GM21723 (cell line): Measurements from ENCODE around the gene BRSK2.

Source experiments
- ATAC-seq: cut with Tn5 transposase; IDR thresholded peaks from one replicate; pipeline ENCODE4 v1.9.1; 2021; ENCODE audit warnings: mild to moderate bottlenecking, moderate library complexity; ENCODE audit not compliant: unreplicated experiment

The BRSK2 gene

DNA sequence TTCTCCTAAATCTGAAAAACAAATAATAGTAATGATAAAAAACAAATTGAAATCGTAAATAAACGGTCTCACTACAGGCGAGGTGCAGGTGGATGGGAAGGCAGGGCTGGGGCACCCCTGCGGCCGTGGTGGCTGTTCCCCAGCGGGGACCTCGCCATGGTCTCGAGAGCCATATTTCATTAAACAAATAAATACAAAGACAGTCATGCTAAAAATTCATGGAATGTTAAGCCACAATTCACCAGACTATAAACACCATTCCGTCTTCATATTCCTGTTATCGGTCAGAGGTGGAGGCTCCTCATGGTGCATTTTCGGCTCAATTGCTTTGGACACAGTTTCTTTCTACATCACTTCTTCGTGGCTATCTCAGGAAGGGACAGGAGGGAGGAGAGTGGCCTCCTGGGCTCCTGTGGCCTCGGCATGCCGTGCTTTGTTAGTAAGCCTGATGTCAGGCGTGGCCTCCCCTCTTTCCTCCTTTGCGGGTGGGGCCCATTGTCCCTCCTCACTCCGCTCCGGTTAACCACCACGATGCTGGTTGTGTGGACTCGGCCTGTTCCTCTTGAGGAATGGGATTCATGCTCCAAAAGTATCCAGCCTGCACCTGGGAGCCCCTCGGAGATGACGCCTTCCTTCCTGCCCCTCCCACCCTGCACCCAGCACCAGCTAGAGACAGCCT, 16.1 kb upstream of the BRSK2 start:
- no peak for ATAC-seq

DNA sequence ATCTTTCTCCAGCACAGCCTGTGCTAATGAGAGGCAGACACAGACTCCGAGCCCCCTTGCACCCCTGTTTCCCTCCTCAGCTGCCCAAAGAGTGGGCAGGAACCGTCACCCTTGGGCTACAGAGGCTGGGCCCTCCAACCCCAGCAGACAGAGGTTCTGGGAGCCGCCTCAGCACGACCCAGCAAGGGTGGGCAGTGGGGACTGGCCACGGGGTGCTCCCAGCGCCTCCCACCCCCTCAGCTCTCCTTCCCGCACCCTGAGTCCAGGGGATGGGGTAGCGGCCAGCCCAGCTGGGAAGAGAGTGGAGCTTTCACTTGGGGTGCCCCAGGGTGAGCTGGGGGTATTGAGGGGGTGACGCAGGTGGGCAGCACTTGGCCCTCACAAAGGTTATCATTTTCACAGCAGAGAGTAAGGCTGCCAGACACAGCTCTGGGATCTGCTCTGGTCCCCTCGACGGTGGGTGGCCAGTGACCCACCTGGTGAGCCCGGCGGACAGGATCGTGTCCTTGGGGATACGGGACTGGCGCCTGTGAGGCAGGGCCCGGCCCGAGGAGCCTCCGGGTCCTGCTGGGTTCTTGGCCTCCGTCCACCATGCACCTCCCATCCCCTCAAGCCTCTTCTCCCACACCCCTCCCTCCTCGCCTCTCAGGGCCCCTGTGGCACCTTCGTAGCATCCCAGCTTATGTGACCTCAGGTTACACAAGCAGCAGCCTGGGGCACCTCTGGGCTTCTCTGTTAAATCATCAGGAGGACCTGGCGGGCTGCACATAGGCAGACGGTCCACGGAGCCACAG, 14.4 kb upstream of the BRSK2 start:
- no peak for ATAC-seq

DNA sequence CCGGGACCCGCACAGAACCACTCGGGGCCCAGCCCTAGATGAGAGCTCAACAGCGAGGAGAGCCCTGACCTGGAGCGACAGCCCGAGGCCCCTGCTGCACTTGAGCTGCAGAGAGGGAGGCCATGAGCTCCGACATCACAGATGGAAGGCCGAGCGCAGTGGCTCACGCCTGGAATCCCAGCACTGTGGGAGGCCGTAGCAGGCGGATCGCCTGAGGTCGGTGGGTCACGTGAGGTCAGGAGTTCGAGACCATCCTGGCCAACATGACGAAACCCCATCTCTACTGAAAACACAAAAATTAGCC, 13.8 kb upstream of the BRSK2 start:
- no peak for ATAC-seq

DNA sequence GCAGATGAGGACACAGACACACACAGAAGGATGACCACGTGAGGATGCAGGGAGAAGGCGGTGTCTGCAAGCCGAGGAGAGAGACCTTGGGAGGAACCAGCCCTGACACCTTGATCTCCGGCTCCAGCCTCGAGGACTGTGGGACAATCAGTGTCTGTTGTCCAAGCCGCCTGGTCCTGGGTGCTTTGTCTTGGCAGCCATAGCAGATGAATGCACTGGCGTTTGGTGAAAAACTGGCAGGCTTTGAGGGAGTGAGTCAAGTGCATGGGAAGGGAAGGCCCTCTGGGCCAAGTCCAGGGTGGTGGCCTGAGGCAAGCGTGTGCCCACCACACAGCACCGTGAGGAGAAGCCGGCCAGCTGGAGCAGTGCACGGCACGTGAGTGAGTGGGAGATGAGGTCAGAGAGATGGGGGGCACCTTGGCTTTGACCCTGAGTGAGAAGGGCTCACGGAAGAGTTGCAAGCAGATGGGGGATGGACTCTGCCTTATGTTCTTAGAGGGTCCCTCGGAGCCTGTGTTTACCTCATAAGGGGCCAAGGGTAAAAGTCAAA, 12.4 kb upstream of the BRSK2 start:
- ATAC-seq = no peak

DNA sequence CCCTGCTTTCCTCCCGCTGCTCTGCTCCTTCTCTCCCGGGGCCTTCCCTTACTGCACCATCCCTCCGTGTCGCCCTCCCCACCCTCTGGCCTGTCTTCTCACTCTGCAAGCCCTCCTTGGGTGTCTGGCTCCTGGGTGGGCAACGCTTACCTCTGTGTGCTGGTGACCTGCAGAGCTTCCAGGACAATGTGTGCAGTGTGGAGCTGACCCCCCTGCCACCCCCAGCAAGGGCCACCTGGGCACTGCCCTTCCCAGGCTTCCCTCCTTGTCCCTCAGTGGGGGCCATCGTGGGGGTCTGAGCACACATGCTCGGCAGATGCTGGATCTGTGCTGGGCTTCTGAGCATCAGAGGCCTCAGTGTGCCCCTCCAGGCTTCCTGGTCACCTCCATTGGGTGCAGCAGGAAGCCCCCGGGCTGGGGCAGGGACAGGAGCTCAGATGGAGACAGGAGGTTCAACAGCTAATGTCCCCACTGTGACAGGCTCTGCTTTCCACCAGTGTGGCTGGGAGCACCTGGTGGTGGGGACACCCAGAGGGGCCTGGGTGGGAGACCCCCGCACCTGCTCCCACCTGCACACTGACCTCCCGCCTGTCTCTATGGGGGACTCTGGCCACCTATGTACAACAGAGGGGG, 7.8 kb upstream of the BRSK2 start:
- ATAC-seq = no peak

DNA sequence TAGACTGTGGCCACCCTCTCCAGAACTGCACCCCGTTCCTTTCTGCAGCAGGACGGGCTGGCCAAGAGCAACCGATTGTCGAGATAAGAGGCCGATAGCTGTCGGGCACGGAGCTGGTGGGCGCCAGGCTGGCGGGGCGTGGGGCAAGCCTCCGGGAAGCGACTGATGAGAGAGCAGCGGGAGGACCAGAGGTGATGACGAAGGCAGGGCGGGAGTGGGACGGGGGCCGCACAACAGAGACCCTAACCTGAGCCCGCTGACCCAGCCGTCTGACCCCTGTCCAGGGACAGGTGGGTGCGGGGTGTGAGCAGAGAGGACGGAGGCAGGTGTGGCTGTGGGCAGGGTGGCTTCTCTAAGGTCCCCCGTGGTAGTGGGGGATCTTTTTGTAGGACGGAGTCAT, 7.3 kb upstream of the BRSK2 start:
- no peak for ATAC-seq

DNA sequence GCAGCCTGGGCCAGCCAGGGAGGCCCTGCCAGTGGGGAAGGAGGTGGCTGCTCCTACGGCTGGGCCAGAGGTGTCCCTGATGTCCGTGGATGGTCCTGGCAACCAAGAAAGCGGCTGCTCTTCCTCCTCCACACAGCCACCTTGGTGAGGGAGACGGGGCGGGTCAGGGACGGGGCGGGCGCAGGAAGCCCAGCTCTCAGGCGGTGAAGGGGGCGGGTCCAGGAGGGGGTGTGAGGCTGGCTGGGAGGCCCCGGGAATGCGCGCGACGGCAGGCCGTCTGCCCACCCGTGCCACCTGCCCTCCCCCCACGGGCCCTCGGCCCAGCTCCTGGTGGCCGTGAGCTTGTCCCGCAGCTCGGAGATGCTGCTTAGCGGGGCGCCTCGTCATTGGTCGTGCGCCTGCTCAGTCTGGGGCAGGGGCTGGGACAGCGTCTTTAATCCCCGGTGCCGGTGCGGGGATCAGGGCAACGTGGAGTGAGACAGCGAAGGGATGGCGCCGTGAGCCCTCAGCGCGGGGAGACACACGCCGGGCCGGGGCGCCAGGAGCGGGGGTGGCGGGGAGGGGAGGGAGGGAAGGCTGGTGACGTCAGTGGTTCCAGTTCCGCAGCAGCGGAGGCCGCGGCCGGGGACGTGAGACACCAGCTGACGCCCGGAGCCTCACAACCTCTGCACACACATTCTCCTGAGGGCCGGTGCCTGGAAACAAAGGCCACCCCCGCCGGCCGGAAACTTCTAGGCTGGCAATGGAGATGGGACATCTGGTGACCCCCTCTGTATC, 6.7 kb upstream of the BRSK2 start:
- ATAC-seq = peak; percentile 83

DNA sequence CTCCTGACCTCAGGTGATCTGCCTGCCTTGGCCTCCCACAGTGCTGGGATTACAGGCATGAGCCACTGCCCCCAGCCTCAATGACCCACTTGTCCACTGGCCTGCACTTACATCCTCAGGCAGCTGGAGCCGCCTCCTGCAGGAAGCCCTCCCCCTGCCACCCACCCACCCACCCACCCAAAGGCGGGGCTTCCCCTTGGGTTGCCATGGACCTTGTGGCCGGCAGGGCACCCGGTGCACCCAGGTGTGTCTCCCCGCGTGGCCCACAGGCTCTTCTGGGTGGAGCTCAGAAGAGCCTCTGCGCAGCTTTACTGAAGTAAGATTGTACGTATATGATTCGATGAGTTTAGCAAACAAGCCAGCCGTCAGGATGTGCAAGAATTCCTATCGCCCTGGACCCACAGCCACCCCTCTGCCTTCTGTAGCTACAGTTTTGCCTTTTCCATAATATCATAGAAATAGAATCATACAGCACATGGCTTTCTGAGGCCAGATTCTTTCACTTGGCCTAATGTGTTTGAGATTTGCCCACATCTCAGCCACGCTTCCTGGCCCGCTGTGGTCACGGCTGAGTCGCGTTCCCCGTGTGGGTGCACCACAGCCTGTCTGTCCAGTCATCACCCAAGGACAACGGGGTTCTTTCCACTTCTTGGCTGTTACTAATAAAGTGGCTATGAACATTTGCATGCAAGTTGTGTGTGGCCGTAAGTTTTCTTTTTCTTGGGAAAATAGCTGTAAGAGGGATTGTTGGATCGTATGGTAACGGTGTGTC, 5.3 kb upstream of the BRSK2 start:
- ATAC-seq = no peak

DNA sequence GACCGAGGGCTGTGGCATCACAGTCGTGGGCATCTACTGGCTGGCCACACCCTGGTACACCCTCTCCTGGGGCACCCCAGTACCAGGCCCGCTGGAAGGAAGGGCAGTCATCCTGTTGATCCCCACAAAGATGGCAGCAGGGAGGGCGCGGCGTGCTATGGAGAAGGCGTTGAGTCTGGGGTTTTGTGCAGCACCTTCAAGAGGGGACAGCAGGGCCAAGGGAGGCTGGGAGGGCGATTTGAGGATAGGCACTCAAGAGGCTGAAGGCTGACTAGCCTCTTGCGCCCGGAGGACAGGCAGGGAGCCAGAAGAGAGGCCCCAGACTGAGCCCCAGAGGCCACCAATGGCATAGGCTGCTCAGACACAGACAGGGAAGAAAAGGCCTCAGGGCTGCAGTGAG, 2.2 kb upstream of the BRSK2 start:
- no peak for ATAC-seq

DNA sequence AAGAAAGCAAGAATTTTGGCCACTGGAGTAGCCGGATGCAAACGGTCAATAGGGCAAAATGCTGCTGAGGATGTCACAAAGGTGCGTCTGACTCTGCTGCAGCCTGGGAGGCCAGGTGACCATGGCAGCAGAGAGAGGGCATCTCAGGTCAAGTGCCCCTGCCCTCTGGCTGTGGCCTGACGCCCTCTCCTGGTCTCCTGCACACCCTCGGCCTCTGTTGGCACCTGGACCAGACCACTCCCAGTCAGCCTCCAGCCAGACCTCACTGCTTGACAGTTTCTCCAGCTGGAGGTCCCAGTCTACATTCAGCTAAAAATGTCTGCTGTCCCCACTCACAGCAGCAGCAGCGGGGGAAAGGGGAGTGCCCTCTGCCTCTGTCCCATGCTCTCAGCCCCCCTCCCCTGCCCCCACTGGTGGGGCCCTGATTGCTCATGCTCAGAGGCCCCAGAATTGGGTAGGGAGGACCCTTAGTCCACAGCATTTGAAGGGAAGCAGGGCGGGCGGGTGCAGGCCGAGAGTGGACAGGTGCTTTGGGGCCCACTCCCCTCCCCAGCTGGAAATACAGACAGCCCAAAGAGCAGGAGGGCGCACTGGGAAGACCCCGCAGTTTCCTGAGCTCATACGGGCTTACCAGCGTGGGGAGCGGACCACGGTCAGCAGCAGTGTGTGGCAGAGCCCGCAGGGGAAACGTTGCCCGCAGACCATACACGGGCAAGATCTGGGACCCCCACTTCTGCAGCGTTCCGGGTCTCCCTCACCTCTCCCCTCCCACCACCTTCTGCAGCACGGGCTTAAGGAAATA, 1.6 kb upstream of the BRSK2 start:
- no peak for ATAC-seq

DNA sequence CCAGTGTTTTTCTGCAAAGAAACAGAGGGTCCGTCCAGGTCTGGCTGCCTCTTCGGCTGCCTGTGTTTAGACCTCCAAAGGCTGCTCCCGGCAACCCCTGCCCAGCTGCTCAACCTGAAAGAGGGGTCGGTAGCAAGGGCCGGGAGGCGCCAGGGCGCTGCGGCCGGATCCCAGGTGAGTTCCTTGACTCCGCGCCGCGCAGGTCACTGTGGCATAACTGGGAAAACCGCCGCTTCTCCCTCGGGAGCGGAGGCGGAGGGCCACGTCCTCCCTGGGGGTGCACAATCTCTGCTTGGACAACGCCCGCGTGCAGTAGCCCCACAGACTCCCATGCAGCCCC, 1.0 kb upstream of the BRSK2 start:
- ATAC-seq = no peak

DNA sequence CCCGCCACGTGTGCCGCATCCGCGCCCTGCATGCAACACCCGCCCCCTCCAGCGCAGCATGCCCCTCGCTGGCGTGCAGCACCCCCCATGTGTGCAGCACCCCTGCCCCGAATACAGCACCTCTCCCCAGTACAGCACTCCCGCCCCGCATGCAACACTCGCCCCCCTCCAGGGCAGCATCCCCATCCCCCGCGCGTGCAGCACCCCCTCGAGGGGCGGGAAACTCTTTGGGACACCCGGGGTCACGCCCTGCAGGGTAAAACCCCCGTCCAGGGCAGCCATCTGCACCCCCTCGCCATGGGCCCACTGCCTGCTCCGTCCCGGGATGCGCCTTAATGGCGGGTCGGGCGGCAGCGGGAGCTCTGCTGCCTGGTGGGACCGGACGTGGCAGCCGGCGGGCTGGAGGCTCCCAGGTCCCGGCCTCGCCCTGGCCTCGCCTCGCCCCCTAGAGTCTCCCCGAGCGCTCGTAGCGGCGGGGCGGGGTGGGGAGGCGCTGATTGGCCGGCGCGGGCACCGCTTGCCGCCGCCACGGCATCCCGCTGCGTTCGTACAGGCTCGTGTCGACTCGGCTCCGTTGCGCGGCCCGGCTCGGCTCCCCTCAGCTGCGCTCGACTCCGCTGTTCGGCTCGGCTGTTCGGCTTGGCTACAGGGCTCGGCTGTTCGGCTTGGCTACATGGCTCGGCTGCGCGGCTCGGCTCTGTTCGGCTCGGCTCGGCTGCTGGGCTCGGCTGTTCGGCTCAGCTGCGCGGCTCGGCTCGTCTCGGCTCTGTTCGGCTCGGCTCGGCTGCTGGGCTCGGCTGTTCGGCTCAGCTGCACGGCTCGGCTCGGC, 417 bp upstream of the BRSK2 start:
- peak; percentile 91 for ATAC-seq

DNA sequence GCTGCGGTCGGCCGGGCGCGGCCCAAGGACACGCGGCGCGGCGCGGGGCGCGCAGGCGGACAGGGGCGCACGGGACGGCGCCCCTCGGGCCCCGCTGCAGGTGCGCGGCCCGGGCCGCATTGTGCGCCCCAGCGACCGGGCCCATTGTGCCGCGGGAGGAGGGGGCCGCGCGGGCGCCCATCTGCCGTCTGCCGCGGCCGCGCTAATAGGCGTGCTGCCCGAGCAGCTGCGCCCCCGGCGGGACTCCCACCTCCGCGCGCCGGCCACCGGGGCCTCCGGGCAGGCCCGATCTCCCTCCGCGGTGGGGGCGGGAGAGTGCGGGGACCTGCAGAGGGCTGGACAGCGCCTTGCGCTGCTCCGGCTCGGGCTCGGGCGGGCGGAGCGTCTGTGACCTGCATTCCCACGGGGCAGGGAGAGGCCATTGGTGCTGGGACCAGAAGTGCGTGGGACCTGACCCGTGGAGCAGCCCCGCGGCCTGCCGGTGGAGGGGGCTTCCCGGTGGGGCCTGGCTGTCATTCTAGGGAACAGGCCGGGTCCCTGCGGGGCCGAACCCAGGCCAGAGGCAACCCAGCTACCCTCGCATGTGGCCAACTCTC, 933 bp downstream of the BRSK2 start:
- ATAC-seq = no peak

DNA sequence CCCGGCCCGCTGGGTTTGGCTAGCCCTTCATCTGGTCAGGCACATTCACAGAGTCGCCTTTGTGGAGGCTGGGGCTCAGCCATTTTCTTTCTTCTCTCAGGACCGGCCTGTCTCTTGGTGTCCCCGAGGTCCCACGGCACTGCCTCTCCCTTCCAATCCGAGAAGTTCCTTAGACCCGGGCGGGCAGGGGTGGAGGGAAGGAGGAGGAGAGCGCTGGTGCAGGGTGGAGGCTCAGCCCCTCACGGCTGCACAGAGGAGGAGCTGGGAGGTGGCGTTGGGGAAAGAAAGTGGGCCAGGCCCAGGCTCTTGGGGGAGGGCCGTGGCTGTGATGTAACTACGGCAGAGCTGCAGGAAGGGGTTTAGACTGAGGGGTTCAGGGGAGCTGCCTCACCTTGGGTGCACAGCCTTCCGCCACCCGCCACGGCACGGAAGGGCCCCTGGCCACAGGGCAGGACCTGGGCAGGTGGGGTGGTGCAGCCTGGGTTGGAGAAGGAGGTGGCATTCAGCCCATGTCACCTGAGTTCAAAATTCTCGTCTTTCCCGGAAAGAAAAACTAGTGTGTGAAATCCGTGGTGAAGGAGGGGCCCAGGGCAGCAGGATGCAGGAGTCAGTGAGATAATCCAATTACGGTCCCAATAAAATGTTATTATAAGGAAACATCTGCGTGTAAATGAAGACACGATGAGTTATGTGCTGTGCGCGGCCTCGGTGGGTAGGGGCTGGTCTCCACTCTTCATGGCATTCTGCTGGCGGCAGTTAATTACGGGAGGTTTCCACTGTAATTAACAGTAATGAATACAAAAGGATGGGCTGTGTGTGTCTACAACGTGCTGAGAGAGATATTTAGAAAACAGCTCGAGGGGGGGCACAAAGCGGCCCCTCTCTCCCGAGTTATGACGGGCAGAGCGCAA, 1.7 kb downstream of the BRSK2 start:
- no peak for ATAC-seq

DNA sequence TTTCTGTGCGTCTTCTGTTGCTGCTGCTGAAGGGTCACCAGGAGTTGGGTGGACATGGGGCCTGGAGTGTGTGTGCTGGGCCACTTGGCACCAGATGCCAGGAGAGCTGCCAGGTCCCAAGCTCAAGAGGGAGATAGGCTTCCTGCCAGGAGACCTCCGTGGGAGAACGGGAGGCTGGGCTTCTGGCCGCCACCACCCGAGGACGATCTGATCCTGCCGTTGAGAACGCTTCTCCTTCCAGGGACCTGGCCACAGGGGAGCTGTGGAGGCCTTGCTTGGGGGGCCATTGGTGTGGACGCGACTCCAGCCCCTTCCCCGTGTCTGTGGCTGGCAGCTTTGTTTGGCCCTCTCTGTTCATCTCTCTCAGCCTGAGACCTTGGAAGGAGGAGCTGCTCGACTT, 2.4 kb downstream of the BRSK2 start:
- ATAC-seq = no peak

DNA sequence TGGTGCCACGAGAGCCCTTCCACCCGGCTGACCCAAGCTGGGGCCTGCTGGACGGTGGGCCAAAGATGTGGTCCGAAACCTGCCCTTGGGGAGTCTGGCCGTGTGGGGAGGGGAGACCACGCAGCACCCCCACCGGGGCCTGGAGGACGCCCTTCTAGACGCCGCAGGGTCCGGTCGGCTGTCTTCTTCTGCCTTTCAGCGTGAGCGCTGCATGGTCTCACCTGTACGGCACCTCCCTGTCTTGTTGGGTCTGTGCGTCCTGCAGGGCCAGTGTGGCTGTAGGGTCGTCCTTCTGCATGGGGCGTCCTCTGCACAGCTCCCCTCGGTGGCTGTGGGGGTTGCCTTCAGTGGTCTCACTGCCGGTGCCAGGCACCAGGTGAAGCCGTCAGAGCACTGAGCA, 2.8 kb downstream of the BRSK2 start:
- no peak for ATAC-seq

DNA sequence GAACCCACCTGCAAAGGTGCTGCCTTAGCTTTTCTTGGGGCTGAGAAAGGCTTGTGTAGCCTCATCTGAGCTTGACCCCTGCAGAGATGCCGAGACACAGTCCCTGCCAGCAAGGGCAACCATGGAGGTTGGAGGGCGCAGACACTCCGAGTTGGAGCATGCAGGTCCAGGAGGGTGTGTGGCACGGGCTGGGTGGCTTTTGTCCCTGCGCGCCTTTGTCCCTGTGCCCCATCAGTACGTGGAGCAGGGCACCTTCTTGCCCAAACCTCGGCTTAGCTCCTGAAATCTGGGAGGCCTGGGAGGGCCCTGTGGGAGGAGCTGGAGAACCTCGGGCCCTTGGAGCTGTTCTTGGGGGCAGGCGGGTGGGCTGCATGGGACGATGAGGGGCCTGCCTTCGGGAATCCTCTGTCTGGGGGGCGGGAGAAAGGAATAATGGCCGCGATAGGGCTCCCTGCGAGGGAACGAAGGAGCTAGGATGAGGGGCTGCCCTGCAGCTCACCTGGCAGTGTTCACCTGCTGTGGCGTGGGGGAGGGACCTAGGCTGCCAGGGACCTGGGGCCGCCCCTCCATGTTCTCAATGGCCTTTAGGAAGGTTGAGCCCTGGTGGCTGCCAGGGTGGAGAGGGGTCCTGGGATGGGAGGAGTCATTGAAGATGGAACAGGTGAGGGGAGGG, 3.4 kb downstream of the BRSK2 start:
- ATAC-seq = no peak
